Activated CD8-positive, alpha-beta memory T cell treated with anti-CD3 and anti-CD28 coated beads, Interleukin-2, amount 50 U/mL, for 48 hours (primary cell): ENCODE data around the gene TSPAN14.

Source experiments
- DNase-seq: peaks from one replicate; pipeline ENCODE4 v3.0.0-alpha.2; 2020

Gene TSPAN14

GRCh38 chr10:80553436-80553835 lies 99.3 kb downstream of the TSPAN14 start:
- DNase-seq: no peak

DNA sequence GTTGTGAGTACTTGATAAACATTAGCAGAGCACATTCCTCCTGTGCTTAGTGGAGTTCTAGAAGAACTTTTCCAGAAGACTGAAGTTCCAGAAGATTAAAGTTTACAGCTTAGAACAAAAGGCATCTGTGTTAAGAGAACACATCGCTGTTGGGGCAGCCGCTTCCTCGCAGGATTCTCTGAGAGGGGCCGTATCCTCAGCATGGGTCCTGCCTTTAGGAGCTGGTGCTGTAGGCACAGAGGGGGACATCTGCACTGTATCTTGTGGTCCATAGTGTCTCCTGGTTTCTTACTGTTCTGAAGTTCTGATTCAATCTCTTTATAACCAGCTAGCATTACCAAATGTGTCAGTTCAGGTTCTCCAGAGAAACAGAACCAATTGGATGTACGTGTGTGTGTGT lies 99.9 kb downstream of the TSPAN14 start:
- no peak for DNase-seq

DNA sequence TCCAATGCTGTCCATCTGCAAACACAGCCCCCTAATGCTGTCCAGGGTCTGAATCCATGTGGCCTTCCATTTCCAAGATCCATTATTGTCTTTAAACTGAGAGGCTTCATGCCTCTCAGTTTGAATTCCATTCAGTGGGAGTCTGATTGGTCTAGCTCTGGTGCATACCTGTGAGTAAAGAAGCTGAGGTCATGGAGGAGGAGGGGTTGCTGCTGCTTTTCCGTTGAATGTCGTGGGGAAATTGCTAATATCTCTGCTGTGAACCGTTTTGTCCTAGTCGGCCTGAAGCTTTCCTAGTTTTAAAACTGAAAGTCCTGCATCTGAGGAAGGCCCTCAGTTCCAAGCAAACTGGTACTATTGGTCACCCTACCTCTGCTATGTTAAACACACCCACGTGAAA lies 101.3 kb downstream of the TSPAN14 start:
- no peak for DNase-seq

GRCh38 chr10:80561950-80562349 lies 107.8 kb downstream of the TSPAN14 start:
- DNase-seq: no peak

GRCh38 chr10:80567292-80567691 lies 113.2 kb downstream of the TSPAN14 start:
- DNase-seq: no peak

DNA sequence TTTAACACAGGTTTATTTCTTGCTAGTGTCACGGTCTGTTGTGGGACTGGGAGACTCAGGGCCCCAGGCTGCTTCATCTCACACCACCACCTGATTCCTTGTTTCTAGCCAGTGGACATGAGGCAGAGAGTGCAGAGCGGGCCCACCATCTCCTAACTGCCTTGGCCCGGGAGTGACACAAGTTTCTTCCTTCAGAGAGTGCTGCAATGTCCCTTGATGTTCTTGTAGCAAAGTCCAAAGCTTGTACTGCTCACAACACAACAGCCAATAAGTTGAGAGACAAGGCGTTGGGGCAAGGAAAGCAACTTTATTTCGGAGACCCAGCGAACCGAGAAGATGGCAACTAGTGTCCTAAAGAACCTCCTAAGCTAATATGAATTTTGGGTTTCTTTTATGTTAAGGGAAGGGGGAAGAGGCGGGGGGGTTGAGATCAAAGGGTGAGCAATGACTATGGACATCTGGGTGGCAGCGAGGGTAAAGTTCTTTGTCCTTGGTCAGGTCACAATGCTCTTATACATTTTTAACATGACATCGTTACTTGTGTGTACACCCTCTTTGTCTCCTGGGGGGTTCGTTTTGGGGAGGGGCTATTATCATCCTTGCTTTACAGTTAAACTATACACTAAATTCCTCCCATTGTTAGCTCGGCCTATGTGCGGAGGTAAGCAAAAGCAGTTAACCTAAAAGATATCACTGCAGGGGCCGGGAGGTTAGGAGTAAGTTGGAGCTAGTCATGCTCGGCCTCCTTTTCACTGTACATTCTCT lies 115.2 kb downstream of the TSPAN14 start:
- DNase-seq: no peak

GRCh38 chr10:80571352-80571751 lies 117.2 kb downstream of the TSPAN14 start:
- no peak for DNase-seq

DNA sequence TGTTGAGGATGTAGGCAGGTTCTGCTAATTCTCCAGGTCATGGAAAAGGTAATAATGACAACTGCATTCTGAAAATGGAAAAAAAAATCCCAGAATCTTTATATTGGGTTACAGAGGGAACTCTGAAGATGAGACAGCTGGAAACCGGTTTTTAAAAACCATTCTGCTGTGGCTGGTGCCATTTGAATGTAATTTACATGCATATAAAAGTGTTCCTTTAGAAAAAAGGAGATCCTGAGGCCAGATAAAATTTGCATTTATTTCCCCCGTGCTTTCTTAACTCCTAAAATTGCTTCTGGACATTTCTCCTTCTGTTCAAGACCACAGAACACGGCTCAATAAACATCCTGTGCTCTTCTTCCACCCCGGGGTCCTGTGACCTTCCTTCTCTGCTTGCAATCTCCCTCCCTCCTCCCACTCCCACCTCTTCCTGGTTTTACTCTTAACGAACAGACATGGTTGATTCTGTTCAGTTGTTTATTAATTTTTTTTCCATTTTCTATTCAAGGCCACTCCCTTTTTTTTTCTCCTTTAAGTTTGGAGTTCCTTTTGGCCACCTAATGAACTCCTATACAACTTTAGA lies 125.2 kb downstream of the TSPAN14 start:
- DNase-seq: no peak

GRCh38 chr10:80579849-80580637 lies 125.9 kb downstream of the TSPAN14 start:
- DNase-seq: no peak

DNA sequence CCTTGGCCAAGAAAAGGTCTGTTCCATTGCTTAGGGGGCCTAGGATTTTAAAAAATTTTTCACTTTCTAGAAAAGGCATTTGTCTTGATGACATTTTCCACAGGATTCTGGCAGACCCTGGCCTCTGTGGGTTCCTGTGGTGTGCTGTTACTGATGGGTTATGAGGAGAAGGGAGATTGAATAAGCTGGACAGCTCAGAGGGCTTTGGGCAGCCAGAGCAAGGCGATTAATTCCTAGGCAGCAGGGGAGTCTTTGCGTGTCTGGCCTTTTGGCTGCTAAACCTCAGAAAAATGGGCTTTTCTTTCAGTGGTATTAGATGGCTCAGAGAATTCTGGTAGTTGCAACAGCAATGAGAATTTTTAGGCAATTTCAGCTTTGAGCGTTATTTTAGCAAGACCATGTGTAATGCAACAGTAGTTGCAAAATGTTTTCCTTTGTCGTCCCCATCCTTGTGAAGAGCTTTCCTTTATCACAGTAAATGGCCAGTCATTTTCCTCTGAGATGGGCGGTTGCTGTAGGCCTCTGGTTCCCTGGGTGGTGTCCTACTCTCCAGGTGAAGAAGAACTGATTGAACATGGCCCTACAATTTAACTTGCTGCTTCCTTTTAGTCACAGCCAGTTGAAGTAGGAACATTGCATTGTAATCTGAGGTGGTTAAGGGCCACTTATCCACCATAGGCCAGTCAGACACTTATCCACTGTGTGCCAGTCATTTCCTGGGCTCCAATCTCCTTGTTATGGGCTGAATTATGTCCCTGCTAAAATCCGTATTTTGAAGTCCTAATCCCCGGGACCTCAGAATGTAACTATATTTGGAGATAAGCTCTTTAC lies 126.7 kb downstream of the TSPAN14 start:
- no peak for DNase-seq

DNA sequence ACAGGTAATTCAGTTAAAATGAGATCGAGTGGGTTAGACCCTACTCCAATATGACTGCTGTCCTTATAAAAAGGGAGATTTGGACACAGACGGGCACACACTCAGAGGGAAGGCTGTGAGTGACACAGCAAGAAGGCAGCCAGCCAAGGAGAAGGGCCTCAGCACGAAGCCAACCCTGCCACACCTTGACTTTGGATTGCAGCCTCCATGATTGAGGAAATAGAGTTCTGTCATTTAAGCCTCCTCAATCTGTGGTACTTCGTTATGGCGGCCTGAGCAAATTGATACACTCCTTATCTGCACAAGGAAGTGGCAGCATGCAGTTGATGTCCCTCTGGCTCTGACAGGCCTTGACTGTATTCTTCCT lies 127.3 kb downstream of the TSPAN14 start:
- DNase-seq: no peak

DNA sequence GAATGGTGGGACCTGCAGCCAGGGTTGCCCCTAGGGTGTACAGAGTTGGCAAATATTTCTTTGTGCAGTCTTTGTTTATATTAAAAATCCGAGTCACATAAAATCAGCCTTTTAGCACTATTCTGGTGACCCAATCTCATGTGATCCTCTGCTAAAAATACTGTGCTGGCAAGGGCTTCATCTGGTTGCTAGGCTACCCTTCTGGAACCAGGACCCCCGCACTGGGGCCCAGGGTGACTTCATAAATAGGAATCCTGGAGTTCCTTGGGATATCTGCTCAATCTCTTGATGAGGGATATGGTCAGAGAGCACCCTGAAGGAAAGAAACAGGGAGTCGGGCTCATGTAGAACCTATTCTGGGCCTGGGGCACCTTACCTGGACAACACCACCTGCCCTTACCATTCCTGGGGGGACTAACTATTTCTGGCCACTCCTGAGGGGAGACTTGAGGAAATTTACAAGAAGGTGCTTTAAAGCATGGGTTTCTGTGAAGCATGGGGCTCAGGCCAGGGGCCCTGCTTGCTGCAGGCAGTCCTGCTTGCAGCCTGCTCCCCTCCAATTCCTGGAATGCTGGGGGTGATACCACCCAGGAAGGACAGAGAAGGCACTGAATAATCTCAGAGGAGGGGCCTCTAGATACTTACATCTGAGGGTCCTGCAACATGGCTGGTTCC lies 128.3 kb downstream of the TSPAN14 start:
- DNase-seq: no peak
